Body of pancreas (tissue), 4 donors: ENCODE measurements around the gene MTX3.

ENCODE experiments used
- CTCF ChIP-seq, 7 experiments: fragments of 450-650 bp in 4 of 7; fragments of 200-600 bp in 3 of 7; sonication (generic) in 3 of 7; IDR thresholded peaks; one replicate each; pipeline ENCODE4 v1.5.1; 2016 to 2019; ENCODE audit warnings: antibody characterized with exemption in 7 of 7
- POLR2A ChIP-seq, 3 donors: fragments of 450-650 bp; IDR thresholded peaks; one replicate each; pipeline ENCODE4 v1.6.1; 2016; ENCODE audit warnings: antibody characterized with exemption in 3 of 3, mild to moderate bottlenecking in 2 of 3

- TF ChIP-seq CTCF (IDR thresholded peaks at IDR 0.05) (no peak), POLR2A (IDR thresholded peaks at IDR 0.05) (no peak)
Observed at GRCh38 chr5:79966448-79966847, 24.6 kb downstream of the MTX3 start.
